ENCODE measurements around the gene ZNF407.

ZNF407 gene

GRCh38 chr18:75110846-75111415 lies 513.3 kb downstream of the ZNF407 start:
- no peak for DNase-seq (ENCODE audit: low read depth, low spot score)
- WGBS (ENCODE audit: insufficient coverage, insufficient read length): no CpG with 5 or more reads among the region's 12 CpGs
- H3K27me3 ChIP-seq (ENCODE audit: control insufficient read depth, insufficient read depth, low read length): no peaks in the 10 kb centered on the region; the same call in 1 of the 2 replicates
- no peak overlapping the region for H3K4me3 ChIP-seq (ENCODE audit: low read length)
- H3K4me1 ChIP-seq (ENCODE audit: control insufficient read depth, insufficient read depth, low read length): no peaks in the 10 kb centered on the region
- no peak overlapping the region for H3K27ac ChIP-seq (ENCODE audit: low read length)
- no peaks in the 10 kb centered on the region for H3K36me3 ChIP-seq (ENCODE audit: control insufficient read depth, insufficient read depth, low read length)
- no peaks in the 10 kb centered on the region for H3K9me3 ChIP-seq (ENCODE audit: control insufficient read depth, insufficient read depth, low read length)

GRCh38 chr18:75111760-75112159 lies 514.1 kb downstream of the ZNF407 start:
- DNase-seq (ENCODE audit: low read depth, low spot score): no peak
- no peak overlapping the region for H3K4me3 ChIP-seq (ENCODE audit: low read length)
- no peaks in the 10 kb centered on the region; the same call in 1 of the 2 replicates for H3K27me3 ChIP-seq (ENCODE audit: control insufficient read depth, insufficient read depth, low read length)
- H3K9me3 ChIP-seq (ENCODE audit: control insufficient read depth, insufficient read depth, low read length): no peaks in the 10 kb centered on the region
- H3K36me3 ChIP-seq (ENCODE audit: control insufficient read depth, insufficient read depth, low read length): no peaks in the 10 kb centered on the region
- no CpG with 5 or more reads among the region's 8 CpGs for WGBS (ENCODE audit: insufficient coverage, insufficient read length)
- H3K4me1 ChIP-seq (ENCODE audit: control insufficient read depth, insufficient read depth, low read length): no peaks in the 10 kb centered on the region
- no peak overlapping the region for H3K27ac ChIP-seq (ENCODE audit: low read length)

GRCh38 chr18:75112186-75113096 lies 514.8 kb downstream of the ZNF407 start:
- DNase-seq (ENCODE audit: low read depth, low spot score): no peak
- Histone ChIP-seq H3K4me3 (ENCODE audit: low read length) (no peak overlapping the region), H3K36me3 (ENCODE audit: control insufficient read depth, insufficient read depth, low read length) (no peaks in the 10 kb centered on the region)

GRCh38 chr18:75113455-75113854 lies 515.8 kb downstream of the ZNF407 start:
- no peak for DNase-seq (ENCODE audit: low read depth, low spot score)
- Histone ChIP-seq H3K36me3 (ENCODE audit: control insufficient read depth, insufficient read depth, low read length) (no peaks in the 10 kb centered on the region), H3K4me1 (ENCODE audit: control insufficient read depth, insufficient read depth, low read length) (no peaks in the 10 kb centered on the region), H3K27ac (ENCODE audit: low read length) (no peak overlapping the region), H3K9me3 (ENCODE audit: control insufficient read depth, insufficient read depth, low read length) (no peaks in the 10 kb centered on the region), H3K27me3 (ENCODE audit: control insufficient read depth, insufficient read depth, low read length) (no peaks in the 10 kb centered on the region; the same call in 1 of the 2 replicates), H3K4me3 (ENCODE audit: low read length) (no peak overlapping the region)
- WGBS (ENCODE audit: insufficient coverage, insufficient read length): no CpG with 5 or more reads among the region's 5 CpGs

More at GRCh38 chr18:75112186-75113096, 514.8 kb downstream of the ZNF407 start:
- Histone ChIP-seq H3K4me1 (ENCODE audit: control insufficient read depth, insufficient read depth, low read length) (no peaks in the 10 kb centered on the region), H3K27me3 (ENCODE audit: control insufficient read depth, insufficient read depth, low read length) (no peaks in the 10 kb centered on the region; the same call in 1 of the 2 replicates), H3K9me3 (ENCODE audit: control insufficient read depth, insufficient read depth, low read length) (no peaks in the 10 kb centered on the region), H3K27ac (ENCODE audit: low read length) (no peak overlapping the region)
- no CpG with 5 or more reads among the region's 16 CpGs for WGBS (ENCODE audit: insufficient coverage, insufficient read length)

GRCh38 chr18:75114231-75114764 lies 516.6 kb downstream of the ZNF407 start:
- Histone ChIP-seq H3K36me3 (ENCODE audit: control insufficient read depth, insufficient read depth, low read length) (no peaks in the 10 kb centered on the region), H3K27ac (ENCODE audit: low read length) (no peak overlapping the region), H3K4me3 (ENCODE audit: low read length) (no peak overlapping the region), H3K9me3 (ENCODE audit: control insufficient read depth, insufficient read depth, low read length) (no peaks in the 10 kb centered on the region), H3K4me1 (ENCODE audit: control insufficient read depth, insufficient read depth, low read length) (no peaks in the 10 kb centered on the region), H3K27me3 (ENCODE audit: control insufficient read depth, insufficient read depth, low read length) (no peaks in the 10 kb centered on the region)
- WGBS (ENCODE audit: insufficient coverage, insufficient read length): no CpG with 5 or more reads among the region's 6 CpGs
- no peak for DNase-seq (ENCODE audit: low read depth, low spot score)

Measured in iPS DF 6.9 (cell line).